Fibroblast of lung (primary cell): ENCODE measurements around the gene BPHL.
"Not testable (repeated sequence)": the region's sequence is repeated elsewhere in the genome, so short reads cannot be mapped to it uniquely, and the experiment has no call there.

Experiments used
- CTCF ChIP-seq, 2 donors: IDR thresholded peaks in 1 of 2; conservative IDR thresholded peaks in 1 of 2; 1 replicate in 1 of 2; 2 replicates in 1 of 2; pipeline ENCODE4 v1.5.1; 2011 to 2012; ENCODE audit warnings: low read length in 2 of 2, control low read depth in 1 of 2, inconsistent platforms in 1 of 2, low read depth in 1 of 2, mild to moderate bottlenecking in 1 of 2
- EZH2 ChIP-seq: IDR thresholded peaks from 2 replicates; pipeline ENCODE4 v1.5.1; 2012; ENCODE audit warnings: low read length, control low read depth, mild to moderate bottlenecking; ENCODE audit errors: missing control alignments

GRCh38 chr6:3178666-3179065, 60.2 kb downstream of the BPHL start:
- not testable (repeated sequence) for TF ChIP-seq CTCF (conservative IDR thresholded peaks at IDR 0.05 in 1 of 2, IDR thresholded peaks at IDR 0.05 in 1 of 2; ENCODE audit: low read depth in 1 of 2, low read length in 2 of 2); EZH2
